Measurements from ENCODE around the gene BGLAP. TPM values are rescaled to one million over a fixed set of nuclear protein-coding genes. Genes with fewer than 3 reads are reported as not detected.

The BGLAP gene
- total and polyA plus RNA-seq, 2 of the 13 experiments (the other 11 are each of a cell fraction or from before 2014, with no cell fraction given), result 0.62 to 1.6 TPM

- TF ChIP-seq, protein P1, sequence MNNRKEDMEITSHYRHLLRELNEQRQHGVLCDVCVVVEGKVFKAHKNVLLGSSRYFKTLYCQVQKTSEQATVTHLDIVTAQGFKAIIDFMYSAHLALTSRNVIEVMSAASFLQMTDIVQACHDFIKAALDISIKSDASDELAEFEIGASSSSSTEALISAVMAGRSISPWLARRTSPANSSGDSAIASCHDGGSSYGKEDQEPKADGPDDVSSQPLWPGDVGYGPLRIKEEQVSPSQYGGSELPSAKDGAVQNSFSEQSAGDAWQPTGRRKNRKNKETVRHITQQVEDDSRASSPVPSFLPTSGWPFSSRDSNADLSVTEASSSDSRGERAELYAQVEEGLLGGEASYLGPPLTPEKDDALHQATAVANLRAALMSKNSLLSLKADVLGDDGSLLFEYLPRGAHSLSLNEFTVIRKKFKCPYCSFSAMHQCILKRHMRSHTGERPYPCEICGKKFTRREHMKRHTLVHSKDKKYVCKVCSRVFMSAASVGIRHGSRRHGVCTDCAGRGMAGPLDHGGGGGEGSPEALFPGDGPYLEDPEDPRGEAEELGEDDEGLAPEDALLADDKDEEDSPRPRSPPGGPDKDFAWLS (CRISPR knock-in tag; IDR thresholded peaks at IDR 0.05; ENCODE audit: borderline replicate concordance), result no peak
- TF ChIP-seq ZNF839 (CRISPR knock-in tag; IDR thresholded peaks at IDR 0.05; ENCODE audit: borderline replicate concordance) (0 out of 2 replicates have a peak, but pooled peaks have one; percentile 27), RAD21 (CRISPR knock-in tag; IDR thresholded peaks at IDR 0.05) (0 out of 2 replicates have a peak, but pooled peaks have one; percentile 10), PRMT3 (CRISPR knock-in tag; IDR thresholded peaks at IDR 0.05; ENCODE audit: borderline replicate concordance, low read depth) (no peak), ZNF691 (CRISPR knock-in tag; IDR thresholded peaks at IDR 0.05; ENCODE audit: borderline replicate concordance, low read depth) (peak; percentile 27; the same call in 1 of the 2 replicates), KDM5B (CRISPR knock-in tag; IDR thresholded peaks at IDR 0.05; ENCODE audit: borderline replicate concordance) (peak; percentile 85; the same call in 1 of the 2 replicates), HOMEZ (CRISPR knock-in tag; IDR thresholded peaks at IDR 0.05; ENCODE audit: low read depth) (peak; percentile 79; the same call in 1 of the 2 replicates), ONECUT2 (CRISPR knock-in tag; IDR thresholded peaks at IDR 0.05) (0 out of 2 replicates have a peak, but pooled peaks have one; percentile 22), ARNTL (CRISPR knock-in tag; IDR thresholded peaks at IDR 0.05) (peak; percentile 48; the same call in 1 of the 2 replicates), ZBTB2 (CRISPR knock-in tag; IDR thresholded peaks at IDR 0.05; ENCODE audit: low read depth) (peak; percentile 74), ZMYM4 (CRISPR knock-in tag; IDR thresholded peaks at IDR 0.05) (peak; percentile 91), THAP9 (CRISPR knock-in tag; IDR thresholded peaks at IDR 0.05; ENCODE audit: borderline replicate concordance) (peak; percentile 98), RARG (CRISPR knock-in tag; IDR thresholded peaks at IDR 0.05; ENCODE audit: low read depth) (0 out of 2 replicates have a peak, but pooled peaks have one; percentile 67), ZNF614 (CRISPR knock-in tag; IDR thresholded peaks at IDR 0.05; ENCODE audit: borderline replicate concordance) (peak; percentile 83), TBX2 (CRISPR knock-in tag; IDR thresholded peaks at IDR 0.05; ENCODE audit: borderline replicate concordance) (peak; percentile 84), IKZF5 (CRISPR knock-in tag; IDR thresholded peaks at IDR 0.05) (peak; percentile 91), TGIF2 (CRISPR knock-in tag; IDR thresholded peaks at IDR 0.05) (peak; percentile 86)
Observed at GRCh38 chr1:156282479-156283222, 40.7 kb downstream of the BGLAP start, which contains the start of gene SMG5 (continued).

Data from HepG2 (cell line).